GM12878 (cell line): ENCODE measurements around the gene KCTD16.

ENCODE experiments used
- CREB1 ChIP-seq: IDR thresholded peaks from 2 replicates; pipeline ENCODE4 v1.6.1; 2012; ENCODE audit warnings: low read depth, mild to moderate bottlenecking, inconsistent platforms
- MTA3 ChIP-seq: IDR thresholded peaks from 2 replicates; pipeline ENCODE4 v1.6.1; 2012; ENCODE audit warnings: low read length, inconsistent platforms, borderline replicate concordance
- TF ChIP-seq, protein P1 (sequence below): IDR thresholded peaks from 2 replicates; pipeline ENCODE4 v1.6.1; 2012; ENCODE audit warnings: low read depth, low read length, improper control_type of control experiment
- TF ChIP-seq, protein P2 (sequence below), 3 experiments: IDR thresholded peaks in 2 of 3; conservative IDR thresholded peaks in 1 of 3; 2 replicates each; pipeline ENCODE4 v1.5.1; 2011; ENCODE audit warnings: low read depth in 3 of 3, low read length in 3 of 3, mild to moderate bottlenecking in 3 of 3, control low read depth in 2 of 3, moderate library complexity in 2 of 3, inconsistent platforms in 1 of 3, mixed read lengths in 1 of 3; ENCODE audit not compliant: control insufficient read depth in 2 of 3, insufficient read depth in 1 of 3; ENCODE audit errors: extremely low read depth in 1 of 3

DNA sequence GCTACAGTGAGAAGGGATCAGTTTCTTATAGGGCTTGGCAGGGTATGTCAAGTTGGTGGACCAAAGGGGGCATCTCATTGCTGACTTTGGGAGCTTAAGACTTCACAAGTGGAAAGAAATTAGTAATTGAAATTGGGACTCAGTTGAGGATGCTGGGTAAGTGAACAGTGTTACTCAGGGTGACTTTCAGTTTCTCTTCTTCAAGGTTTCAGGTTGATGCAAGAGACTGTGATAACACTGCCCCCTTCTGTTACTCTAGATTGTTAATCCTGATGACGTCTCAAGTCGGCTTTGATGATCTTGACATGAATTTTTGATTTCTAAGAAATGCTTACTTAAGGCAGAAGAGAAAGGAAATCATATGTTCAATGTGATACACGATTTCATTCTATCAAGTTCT is 21.3 kb downstream of the KCTD16 start:
- TF ChIP-seq, protein P1, sequence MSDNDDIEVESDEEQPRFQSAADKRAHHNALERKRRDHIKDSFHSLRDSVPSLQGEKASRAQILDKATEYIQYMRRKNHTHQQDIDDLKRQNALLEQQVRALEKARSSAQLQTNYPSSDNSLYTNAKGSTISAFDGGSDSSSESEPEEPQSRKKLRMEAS = no peak
- TF ChIP-seq, protein P2, sequence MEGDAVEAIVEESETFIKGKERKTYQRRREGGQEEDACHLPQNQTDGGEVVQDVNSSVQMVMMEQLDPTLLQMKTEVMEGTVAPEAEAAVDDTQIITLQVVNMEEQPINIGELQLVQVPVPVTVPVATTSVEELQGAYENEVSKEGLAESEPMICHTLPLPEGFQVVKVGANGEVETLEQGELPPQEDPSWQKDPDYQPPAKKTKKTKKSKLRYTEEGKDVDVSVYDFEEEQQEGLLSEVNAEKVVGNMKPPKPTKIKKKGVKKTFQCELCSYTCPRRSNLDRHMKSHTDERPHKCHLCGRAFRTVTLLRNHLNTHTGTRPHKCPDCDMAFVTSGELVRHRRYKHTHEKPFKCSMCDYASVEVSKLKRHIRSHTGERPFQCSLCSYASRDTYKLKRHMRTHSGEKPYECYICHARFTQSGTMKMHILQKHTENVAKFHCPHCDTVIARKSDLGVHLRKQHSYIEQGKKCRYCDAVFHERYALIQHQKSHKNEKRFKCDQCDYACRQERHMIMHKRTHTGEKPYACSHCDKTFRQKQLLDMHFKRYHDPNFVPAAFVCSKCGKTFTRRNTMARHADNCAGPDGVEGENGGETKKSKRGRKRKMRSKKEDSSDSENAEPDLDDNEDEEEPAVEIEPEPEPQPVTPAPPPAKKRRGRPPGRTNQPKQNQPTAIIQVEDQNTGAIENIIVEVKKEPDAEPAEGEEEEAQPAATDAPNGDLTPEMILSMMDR (IDR thresholded peaks at IDR 0.05 in 2 of 3, conservative IDR thresholded peaks at IDR 0.05 in 1 of 3; ENCODE audit: control insufficient read depth in 2 of 3, extremely low read depth in 1 of 3, insufficient read depth in 1 of 3, low read depth in 3 of 3, low read length in 3 of 3) = peak; percentile 52 to 73 (median 69); a peak in 5 of 6 replicates
- TF ChIP-seq MTA3 (no peak), CREB1 (peak; percentile 80; the same call in 1 of the 2 replicates)
